Islet precursor cell (in vitro differentiated cells): ENCODE measurements around the gene SLC5A4.
"Not testable (repeated sequence)": the region's sequence is repeated elsewhere in the genome, so short reads cannot be mapped to it uniquely, and the experiment has no call there.

Source experiments
- DNase-seq: peaks from one replicate; pipeline ENCODE4 v3.0.0-alpha.2; 2018

The SLC5A4 gene

GRCh38 chr22:32199341-32199740, 55.8 kb downstream of the SLC5A4 start:
- peak; percentile 37 for DNase-seq

- DNase-seq: not testable (repeated sequence)
Observed at GRCh38 chr22:32197553-32198226, 57.5 kb downstream of the SLC5A4 start.

- DNase-seq: not testable (repeated sequence)
Observed at GRCh38 chr22:32195900-32196299, 59.2 kb downstream of the SLC5A4 start.

- DNase-seq: not testable (repeated sequence)
Observed at GRCh38 chr22:32193346-32193745, 61.8 kb downstream of the SLC5A4 start.

GRCh38 chr22:32191021-32191420, 64.1 kb downstream of the SLC5A4 start:
- not testable (repeated sequence) for DNase-seq

- DNase-seq: peak; percentile 30
Observed at GRCh38 chr22:32185821-32186220, 69.3 kb downstream of the SLC5A4 start.

GRCh38 chr22:32183625-32184024, 71.5 kb downstream of the SLC5A4 start:
- DNase-seq: no peak

GRCh38 chr22:32181043-32181442, 74.1 kb downstream of the SLC5A4 start:
- DNase-seq: no peak

- DNase-seq: no peak
Observed at GRCh38 chr22:32177221-32177765, 77.9 kb downstream of the SLC5A4 start.

GRCh38 chr22:32175683-32176644, 79.2 kb downstream of the SLC5A4 start:
- peak; percentile 67 for DNase-seq

GRCh38 chr22:32175115-32175514, 80.0 kb downstream of the SLC5A4 start:
- no peak for DNase-seq
